Left colon (tissue), 2 donors: ENCODE results near the gene MEIS2. TPM values are rescaled to one million over a fixed set of nuclear protein-coding genes. Genes with fewer than 3 reads are reported as not detected.
A peak's percentile ranks its signal among the peaks of the same experiment; 100 is the strongest.
"Not testable (repeated sequence)": the region's sequence is repeated elsewhere in the genome, so short reads cannot be mapped to it uniquely, and the experiment has no call there.

ENCODE experiments used
- ATAC-seq: fragments of 200-7000 bp; cut with Tn5 transposase; one replicate; pipeline ENCODE4 v1.9.1; 2020; ENCODE audit warnings: mild to moderate bottlenecking, moderate library complexity
- DNase-seq, 2 donors: peaks; one replicate each; pipeline ENCODE4 v3.0.0-alpha.2; 2020
- intact Hi-C, 2 donors: fragments of 100-400 bp; cut with DNase I in 1 of 2; cut with micrococcal nuclease in 1 of 2; formaldehyde crosslinking; loops; one replicate each; pipeline versions ENCODE4 v1.11.2 to v1.14.0; 2022; cut with DNase I, micrococcal nuclease
- total RNA-seq, 2 donors: library from RNA; stranded (reverse); fragmentation: NEBNext Ultra II Directional; extraction: Animal tissue kit (Norgen Biotek cat#: 25700); gene quantifications; one replicate each; pipeline ENCODE4 v1.2.1, GENCODE V29; 2021
- donor health status: DM: no; HTN: no; CAD: no.
- donor health status: DM: yes; HTN: yes; CAD: no.

The MEIS2 gene
- total RNA-seq, 2 donors from 2014 or later, result 3.1 to 11.3 TPM

- intact Hi-C loops, result no loop called here
- DNase-seq (no peak), ATAC-seq (no peak)
Measured at GRCh38 chr15:37001417-37001816, 98.9 kb downstream of the MEIS2 start.

- no peak for ATAC-seq
- DNase-seq, result no peak
- intact Hi-C loops, result no loop called here
Measured at GRCh38 chr15:36999778-37000177, 100.6 kb downstream of the MEIS2 start.

GRCh38 chr15:36996538-36997181 is 103.7 kb downstream of the MEIS2 start:
- intact Hi-C loops, result no loop called here
- no peak for ATAC-seq
- DNase-seq, result no peak

GRCh38 chr15:36996121-36996520 is 104.2 kb downstream of the MEIS2 start:
- intact Hi-C loops, result no loop called here
- ATAC-seq, result no peak
- DNase-seq, result no peak

- DNase-seq, result no peak
- intact Hi-C loops, result no loop called here
- no peak for ATAC-seq
Measured at GRCh38 chr15:36994790-36995189, 105.6 kb downstream of the MEIS2 start.

GRCh38 chr15:36992454-36992853 is 107.9 kb downstream of the MEIS2 start:
- intact Hi-C loops, result no loop called here
- no peak for DNase-seq
- no peak for ATAC-seq

- ATAC-seq (no peak), DNase-seq (no peak)
- intact Hi-C loops, result no loop called here
Measured at GRCh38 chr15:36988947-36989346, 111.4 kb downstream of the MEIS2 start.

- ATAC-seq (no peak), DNase-seq (no peak)
- intact Hi-C loops, result no loop called here
Measured at GRCh38 chr15:36982430-36982829, 117.9 kb downstream of the MEIS2 start.

GRCh38 chr15:36980281-36980680 is 120.1 kb downstream of the MEIS2 start:
- ATAC-seq, DNase-seq, intact Hi-C loops: not testable (repeated sequence)

GRCh38 chr15:36978625-36979024 is 121.7 kb downstream of the MEIS2 start:
- ATAC-seq (no peak), DNase-seq (no peak)
- intact Hi-C loops, result no loop called here

GRCh38 chr15:36978126-36978525 is 122.2 kb downstream of the MEIS2 start:
- DNase-seq (no peak), ATAC-seq (no peak)
- intact Hi-C loops, result no loop called here

GRCh38 chr15:36977659-36978058 is 122.7 kb downstream of the MEIS2 start:
- intact Hi-C loops, result no loop called here
- DNase-seq (no peak), ATAC-seq (no peak)

- intact Hi-C loops, result no loop called here
- DNase-seq (no peak), ATAC-seq (no peak)
Measured at GRCh38 chr15:36972704-36973103, 127.6 kb downstream of the MEIS2 start.

GRCh38 chr15:36970522-36970921 is 129.8 kb downstream of the MEIS2 start:
- DNase-seq, result peak in 1 of 2 donors; percentile 3
- intact Hi-C loops, result no loop called here
- ATAC-seq, result peak; percentile 99

GRCh38 chr15:36967929-36968328 is 132.4 kb downstream of the MEIS2 start:
- intact Hi-C loops, result no loop called here
- ATAC-seq (no peak), DNase-seq (no peak)

GRCh38 chr15:36966708-36967107 is 133.6 kb downstream of the MEIS2 start:
- ATAC-seq, result no peak
- intact Hi-C loops, result no loop called here
- peak in 1 of 2 donors; percentile 4 for DNase-seq

GRCh38 chr15:36965570-36966342 is 134.6 kb downstream of the MEIS2 start:
- DNase-seq (no peak), ATAC-seq (no peak)

GRCh38 chr15:36964626-36965025 is 135.7 kb downstream of the MEIS2 start:
- ATAC-seq (no peak), DNase-seq (no peak)
- intact Hi-C loops, result no loop called here

More at GRCh38 chr15:36965570-36966342, 134.6 kb downstream of the MEIS2 start:
- intact Hi-C loops, result no loop called here

- ATAC-seq (no peak), DNase-seq (no peak)
- intact Hi-C loops, result no loop called here
Measured at GRCh38 chr15:36961956-36962355, 138.4 kb downstream of the MEIS2 start.

- intact Hi-C loops, result no loop called here
- no peak for ATAC-seq
- no peak for DNase-seq
Measured at GRCh38 chr15:36960947-36961227, 139.5 kb downstream of the MEIS2 start.
